Adrenal gland (tissue), 5 donors: Measurements from ENCODE around the gene ABLIM2.

Source experiments
- POLR2A ChIP-seq, 2 donors: fragments of 450-650 bp; IDR thresholded peaks; one replicate each; pipeline ENCODE4 v1.6.1; 2017; ENCODE audit warnings: antibody characterized with exemption in 2 of 2, mild to moderate bottlenecking in 2 of 2, moderate library complexity in 1 of 2
- TF ChIP-seq, protein P1 (sequence below), 6 experiments: fragments of 450-650 bp in 4 of 6; fragments of 200-600 bp in 2 of 6; sonication (generic) in 1 of 6; IDR thresholded peaks; 1 replicate in 5 of 6; 2 replicates in 1 of 6; pipeline versions ENCODE4 v1.5.1 to v1.8.0; 2016 to 2021; ENCODE audit warnings: antibody characterized with exemption in 6 of 6, mild to moderate bottlenecking in 2 of 6, moderate library complexity in 1 of 6
- donor health status: DM: no; HTN: no; CAD: no.

GRCh38 chr4:8146157-8146556 lies 12.5 kb downstream of the ABLIM2 start:
- TF ChIP-seq, protein P1, sequence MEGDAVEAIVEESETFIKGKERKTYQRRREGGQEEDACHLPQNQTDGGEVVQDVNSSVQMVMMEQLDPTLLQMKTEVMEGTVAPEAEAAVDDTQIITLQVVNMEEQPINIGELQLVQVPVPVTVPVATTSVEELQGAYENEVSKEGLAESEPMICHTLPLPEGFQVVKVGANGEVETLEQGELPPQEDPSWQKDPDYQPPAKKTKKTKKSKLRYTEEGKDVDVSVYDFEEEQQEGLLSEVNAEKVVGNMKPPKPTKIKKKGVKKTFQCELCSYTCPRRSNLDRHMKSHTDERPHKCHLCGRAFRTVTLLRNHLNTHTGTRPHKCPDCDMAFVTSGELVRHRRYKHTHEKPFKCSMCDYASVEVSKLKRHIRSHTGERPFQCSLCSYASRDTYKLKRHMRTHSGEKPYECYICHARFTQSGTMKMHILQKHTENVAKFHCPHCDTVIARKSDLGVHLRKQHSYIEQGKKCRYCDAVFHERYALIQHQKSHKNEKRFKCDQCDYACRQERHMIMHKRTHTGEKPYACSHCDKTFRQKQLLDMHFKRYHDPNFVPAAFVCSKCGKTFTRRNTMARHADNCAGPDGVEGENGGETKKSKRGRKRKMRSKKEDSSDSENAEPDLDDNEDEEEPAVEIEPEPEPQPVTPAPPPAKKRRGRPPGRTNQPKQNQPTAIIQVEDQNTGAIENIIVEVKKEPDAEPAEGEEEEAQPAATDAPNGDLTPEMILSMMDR (IDR thresholded peaks at IDR 0.05) = no peak
- no peak for TF ChIP-seq POLR2A (IDR thresholded peaks at IDR 0.05)
